NCI-H69 (cell line): ENCODE measurements around the gene LIMCH1.

Experiments
- DNase-seq: peaks from one replicate; lab custom pipeline; 2025; lab: John Stamatoyannopoulos, UW

The LIMCH1 gene

DNA sequence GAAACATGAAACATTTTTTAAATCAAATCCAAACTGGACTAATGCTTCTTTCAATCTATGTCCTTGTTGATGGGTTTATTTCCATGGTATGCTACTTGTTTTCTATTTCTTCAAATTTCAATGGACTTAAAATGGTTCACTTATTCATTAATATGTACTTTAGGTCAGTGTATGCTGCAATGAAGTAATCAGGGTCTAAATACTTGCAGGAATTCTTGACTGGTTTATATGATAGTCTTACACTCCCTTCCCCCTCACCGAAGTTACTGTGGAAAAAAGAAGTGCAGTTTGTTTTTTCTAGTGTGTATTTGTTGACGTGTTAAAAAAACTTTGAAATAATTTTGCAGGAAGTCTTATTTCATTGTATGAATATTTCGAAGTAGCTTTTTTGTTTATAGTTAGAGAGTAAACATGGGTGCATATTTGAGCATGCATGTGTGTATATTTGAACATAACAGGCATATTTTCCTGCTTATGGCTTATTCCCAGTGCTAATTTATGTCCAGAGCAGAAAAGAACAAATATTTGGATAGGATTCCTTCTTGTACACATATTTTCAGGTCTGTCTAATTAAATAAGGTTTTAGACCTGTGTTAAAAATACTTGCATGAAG is 65.0 kb downstream of the LIMCH1 start:
- no peak for DNase-seq

GRCh38 chr4:41609851-41610250 is 71.9 kb downstream of the LIMCH1 start:
- no peak for DNase-seq

DNA sequence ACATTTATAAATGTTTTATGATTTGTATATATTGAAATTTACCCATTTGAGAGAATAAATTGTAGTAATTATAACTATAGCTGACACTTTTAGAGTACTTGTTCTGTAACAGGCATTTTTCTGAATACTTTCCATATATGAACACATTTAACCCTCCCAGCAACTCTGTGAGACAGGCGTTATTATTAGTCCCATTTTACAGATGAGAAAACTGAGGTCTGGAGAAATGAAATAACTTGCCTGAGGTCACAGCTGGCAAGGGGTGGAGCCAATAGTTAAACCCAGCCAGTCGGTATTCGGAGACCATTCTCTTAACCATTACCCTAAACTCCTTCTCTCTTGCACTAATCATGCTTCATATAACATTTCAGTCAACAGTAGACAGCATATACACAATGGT is 72.5 kb downstream of the LIMCH1 start:
- DNase-seq: no peak

DNA sequence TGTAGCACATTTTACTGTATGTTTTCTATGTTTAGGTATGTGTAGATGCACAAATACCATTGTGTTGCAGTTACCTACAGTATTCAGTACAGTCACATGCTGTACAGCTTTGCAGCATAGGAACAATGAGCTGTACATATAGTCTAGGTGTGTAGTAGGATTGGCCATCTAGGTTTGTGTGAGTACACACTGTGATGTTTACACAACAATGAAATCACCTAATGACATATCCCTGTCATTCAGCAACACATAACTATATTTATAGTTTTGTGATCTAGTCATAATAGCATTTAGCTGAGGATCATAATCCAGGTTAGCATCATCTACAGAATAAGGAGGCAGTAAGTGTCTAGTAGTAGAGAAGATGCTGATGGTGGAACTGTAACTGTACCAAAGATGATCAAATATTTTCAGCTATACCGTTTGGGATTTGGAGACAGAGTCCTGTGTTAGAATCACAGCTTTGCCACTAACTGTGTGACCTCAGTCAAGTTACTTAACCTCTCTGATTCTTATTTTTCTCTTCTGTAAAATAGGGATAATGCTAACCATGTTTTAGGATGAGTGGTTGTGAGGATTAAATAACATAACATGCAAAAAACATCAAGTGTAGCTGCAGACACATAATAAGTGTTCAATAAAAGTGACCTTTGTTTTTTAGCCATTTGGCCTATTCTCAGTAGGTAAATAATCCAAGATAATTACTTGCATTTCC is 73.3 kb downstream of the LIMCH1 start:
- no peak for DNase-seq

- peak; percentile 29 for DNase-seq
These were observed 74.2 kb downstream of the LIMCH1 start for GRCh38 chr4:41611881-41612871.

GRCh38 chr4:41613386-41613785 is 75.4 kb downstream of the LIMCH1 start:
- no peak for DNase-seq

DNA sequence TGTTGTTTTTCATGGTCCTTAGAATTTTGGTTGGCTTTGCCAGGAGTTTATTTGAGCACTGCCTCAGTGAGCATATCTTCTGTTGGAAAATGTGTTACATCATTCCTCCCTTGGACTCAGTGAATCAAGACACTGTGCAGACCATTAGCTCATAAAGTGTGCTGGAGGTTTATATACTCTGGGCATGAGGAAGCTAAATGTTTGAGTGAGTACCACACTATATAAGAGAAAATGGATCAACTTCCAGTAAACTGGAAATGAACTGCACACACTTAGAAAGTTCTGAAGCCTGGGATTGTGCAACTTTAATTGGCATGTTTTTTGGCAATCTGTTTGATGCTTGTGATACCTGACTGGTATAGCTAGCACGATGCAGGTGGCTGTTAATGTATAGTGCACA is 75.9 kb downstream of the LIMCH1 start:
- no peak for DNase-seq

- DNase-seq: no peak
These were observed 76.6 kb downstream of the LIMCH1 start for GRCh38 chr4:41614519-41614918.

GRCh38 chr4:41619161-41619560 is 81.2 kb downstream of the LIMCH1 start:
- peak; percentile 8 for DNase-seq

DNA sequence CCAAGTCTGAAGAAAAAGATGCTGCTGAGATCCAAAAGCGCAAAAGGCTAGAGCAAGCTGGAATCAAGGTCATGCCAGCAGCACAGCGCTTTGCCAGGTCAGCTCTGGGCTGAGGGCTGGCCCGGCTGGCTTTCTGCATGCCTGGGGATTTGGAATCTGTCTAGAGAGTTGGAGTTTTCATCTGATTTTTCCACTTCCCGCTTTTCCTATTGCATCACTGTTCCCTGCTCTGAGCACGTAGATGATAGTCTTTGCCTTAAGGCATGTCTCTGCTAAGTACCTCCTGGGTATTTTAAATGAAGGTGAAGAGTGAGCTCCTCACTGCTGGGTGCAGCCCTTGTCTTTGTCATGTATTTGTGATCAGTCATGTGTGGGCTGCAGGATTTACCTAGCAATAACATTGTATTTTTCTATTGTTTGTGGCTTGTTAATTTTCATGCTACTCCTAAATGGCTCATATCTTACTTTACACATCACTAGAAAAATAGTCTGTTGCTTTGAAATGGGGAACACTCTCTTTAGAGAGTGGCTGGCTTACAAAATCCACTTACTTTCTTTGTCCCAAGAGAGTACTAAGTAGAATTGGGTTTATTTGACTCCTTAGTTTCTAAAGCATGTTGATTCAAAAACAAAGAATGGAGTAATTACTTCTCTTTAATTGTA is 82.8 kb downstream of the LIMCH1 start:
- DNase-seq: peak; percentile 27

DNA sequence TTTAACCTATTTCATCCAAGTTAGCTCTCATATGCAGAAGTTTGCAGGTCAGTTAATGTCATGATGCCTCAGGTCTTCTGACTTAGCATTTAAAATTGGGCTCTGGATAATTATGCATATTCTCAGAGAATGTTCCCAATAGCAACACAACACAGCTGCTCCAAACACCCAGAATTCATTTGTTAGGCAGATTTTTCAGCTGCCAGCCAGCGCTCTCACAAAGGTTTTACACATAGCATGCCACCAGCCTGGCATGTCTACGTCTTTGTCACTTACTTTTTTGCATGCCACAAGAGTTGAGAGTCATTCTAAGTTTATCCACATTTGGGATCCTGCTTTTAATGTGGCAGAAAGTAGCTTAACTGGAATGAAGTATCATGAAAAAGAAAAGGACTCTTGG is 84.8 kb downstream of the LIMCH1 start:
- DNase-seq: no peak

DNA sequence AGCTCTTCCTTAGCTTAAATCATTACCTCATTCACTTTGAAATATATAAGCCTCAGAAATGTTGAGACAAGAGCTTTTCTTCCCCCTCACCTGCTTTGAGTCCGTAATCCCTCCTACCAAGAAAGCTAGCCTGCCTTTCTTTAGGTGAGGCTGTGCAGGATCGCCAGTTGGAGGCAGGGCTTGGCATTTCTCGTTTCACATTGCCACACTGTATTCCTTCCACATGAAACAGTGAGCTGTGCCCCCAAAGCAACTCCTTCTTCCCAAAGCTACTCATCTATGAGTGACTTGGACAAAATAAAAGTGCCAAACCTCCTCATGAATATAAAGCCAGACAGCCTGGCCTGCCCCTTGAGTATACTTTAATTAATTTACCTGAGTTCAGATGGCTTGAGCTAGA is 86.8 kb downstream of the LIMCH1 start:
- DNase-seq: no peak

DNA sequence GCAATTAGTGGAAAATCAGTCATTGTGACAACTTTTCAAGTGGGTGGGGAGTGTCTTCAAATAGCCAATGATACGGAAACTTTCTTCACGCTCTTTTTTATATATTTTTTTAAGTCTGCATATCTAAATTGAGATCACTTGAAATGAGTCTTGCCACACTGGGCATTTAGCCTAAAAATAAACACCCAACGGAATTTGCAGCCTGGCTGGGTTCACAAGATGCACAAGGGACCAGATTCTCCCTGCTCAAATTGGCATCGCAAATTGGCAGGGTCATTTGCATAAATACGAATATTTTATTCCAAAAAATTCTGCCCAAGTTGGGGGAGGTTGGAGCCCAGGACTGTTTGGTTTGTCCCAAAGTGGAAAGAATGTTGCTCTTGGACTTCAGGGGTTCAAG is 87.6 kb downstream of the LIMCH1 start:
- no peak for DNase-seq

- no peak for DNase-seq
These were observed 91.0 kb downstream of the LIMCH1 start for GRCh38 chr4:41628936-41629335.

- DNase-seq: no peak
These were observed 93.6 kb downstream of the LIMCH1 start for GRCh38 chr4:41631523-41631922.

- DNase-seq: no peak
These were observed 94.6 kb downstream of the LIMCH1 start for GRCh38 chr4:41632481-41633073.

GRCh38 chr4:41633321-41633720 is 95.4 kb downstream of the LIMCH1 start:
- DNase-seq: no peak

DNA sequence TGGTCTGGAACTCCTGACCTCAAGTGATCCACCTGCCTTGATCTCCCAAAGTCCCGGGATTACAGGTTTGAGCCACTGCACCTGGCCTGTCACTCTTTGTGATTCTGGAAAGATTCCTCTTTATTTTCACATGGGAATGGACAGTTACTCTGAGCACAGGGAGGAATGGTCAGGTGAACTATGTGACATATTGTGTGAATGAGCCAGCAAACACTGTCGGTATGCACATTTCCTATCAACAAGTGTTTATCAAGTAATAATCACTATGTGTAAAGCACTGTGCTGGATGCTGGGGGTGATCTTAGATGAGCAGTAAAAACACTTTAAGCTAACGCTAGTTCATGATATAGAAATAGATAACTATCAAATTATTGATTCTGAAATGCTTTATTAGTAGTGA is 97.5 kb downstream of the LIMCH1 start:
- no peak for DNase-seq

GRCh38 chr4:41638203-41638602 is 100.2 kb downstream of the LIMCH1 start:
- DNase-seq: no peak

GRCh38 chr4:41638866-41639265 is 100.9 kb downstream of the LIMCH1 start:
- DNase-seq: no peak

- DNase-seq: no peak
These were observed 101.3 kb downstream of the LIMCH1 start for GRCh38 chr4:41639291-41639690.

- no peak for DNase-seq
These were observed 102.9 kb downstream of the LIMCH1 start for GRCh38 chr4:41640906-41641305.
